RWPE2 (cell line): ENCODE results near the gene PDHA1.

Source experiments
- ATAC-seq: fragments of 200-7000 bp; cut with Tn5 transposase; 3 replicates; pipeline ENCODE4 v1.9.1; 2021; ENCODE audit warnings: low read depth
- DNase-seq: peaks from one replicate; pipeline ENCODE4 v3.0.0-alpha.2; 2020; ENCODE audit warnings: low spot score
- H3K27ac ChIP-seq: fragments of 450-650 bp; 2 replicates; pipeline ENCODE4 v1.5.1; 2017; ENCODE audit warnings: mild to moderate bottlenecking; ENCODE audit not compliant: poor library complexity, severe bottlenecking
- H3K27me3 ChIP-seq: fragments of 250-450 bp; sonication (Bioruptor Pico); 2 replicates; pipeline ENCODE4 v1.5.1; 2021; ENCODE audit warnings: mild to moderate bottlenecking, moderate library complexity; ENCODE audit not compliant: insufficient read depth, poor library complexity, severe bottlenecking
- H3K36me3 ChIP-seq: fragments of 250-450 bp; sonication (Bioruptor Pico); 2 replicates; pipeline ENCODE4 v1.5.1; 2020; ENCODE audit warnings: low read depth, mild to moderate bottlenecking, moderate library complexity
- H3K4me1 ChIP-seq: fragments of 250-450 bp; sonication (Bioruptor Pico); 2 replicates; pipeline ENCODE4 v1.5.1; 2021; ENCODE audit warnings: mild to moderate bottlenecking, moderate library complexity; ENCODE audit not compliant: insufficient read depth, poor library complexity, severe bottlenecking
- H3K4me3 ChIP-seq: fragments of 250-450 bp; sonication (Bioruptor Pico); 2 replicates; pipeline ENCODE4 v1.5.1; 2021; ENCODE audit warnings: mild to moderate bottlenecking, moderate library complexity; ENCODE audit not compliant: severe bottlenecking
- H3K9me3 ChIP-seq: fragments of 250-450 bp; sonication (Bioruptor Pico); 2 replicates; pipeline ENCODE4 v1.5.1; 2021; ENCODE audit warnings: mild to moderate bottlenecking, moderate library complexity; ENCODE audit not compliant: severe bottlenecking
- CTCF ChIP-seq: fragments of 450-650 bp; IDR thresholded peaks from one replicate; pipeline ENCODE4 v1.5.1; 2017; ENCODE audit warnings: mild to moderate bottlenecking, moderate library complexity; ENCODE audit not compliant: poor library complexity, severe bottlenecking

The PDHA1 gene

GRCh38 chrX:19392078-19392477 lies 48.4 kb downstream of the PDHA1 start:
- H3K36me3 ChIP-seq = no peaks in the 10 kb centered on the region
- H3K4me3 ChIP-seq = no peak overlapping the region
- no peak for DNase-seq
- TF ChIP-seq CTCF = no peak
- H3K9me3 ChIP-seq = no peaks in the 10 kb centered on the region
- H3K27me3 ChIP-seq = no peaks in the 10 kb centered on the region
- H3K27ac ChIP-seq = no peak overlapping the region
- no peak for ATAC-seq
- H3K4me1 ChIP-seq = no peaks in the 10 kb centered on the region

DNA sequence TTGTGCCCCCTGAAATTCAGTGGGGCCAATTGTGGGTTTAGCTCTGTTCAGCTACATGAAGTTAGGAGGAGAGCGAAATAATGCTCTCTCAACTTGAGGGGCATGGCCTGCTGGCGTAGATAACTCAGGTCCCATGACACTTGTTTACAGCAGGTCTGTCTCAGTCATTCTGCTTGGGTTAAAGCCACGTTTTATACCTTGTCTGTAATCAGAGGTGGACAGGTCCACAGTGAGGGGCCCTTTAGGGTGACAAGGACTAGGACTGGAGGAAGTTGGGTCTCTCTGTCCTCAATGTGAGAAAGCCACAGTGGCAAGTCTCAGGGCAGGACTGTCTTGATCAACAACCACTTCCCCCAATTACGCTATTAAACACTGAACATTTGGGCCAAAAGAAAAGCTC lies 49.0 kb downstream of the PDHA1 start:
- no peak for TF ChIP-seq CTCF
- no peaks in the 10 kb centered on the region for H3K4me1 ChIP-seq
- no peak overlapping the region for H3K4me3 ChIP-seq
- no peak overlapping the region for H3K27ac ChIP-seq
- no peaks in the 10 kb centered on the region for H3K36me3 ChIP-seq
- no peak for DNase-seq
- ATAC-seq = no peak
- no peaks in the 10 kb centered on the region for H3K9me3 ChIP-seq
- no peaks in the 10 kb centered on the region for H3K27me3 ChIP-seq

DNA sequence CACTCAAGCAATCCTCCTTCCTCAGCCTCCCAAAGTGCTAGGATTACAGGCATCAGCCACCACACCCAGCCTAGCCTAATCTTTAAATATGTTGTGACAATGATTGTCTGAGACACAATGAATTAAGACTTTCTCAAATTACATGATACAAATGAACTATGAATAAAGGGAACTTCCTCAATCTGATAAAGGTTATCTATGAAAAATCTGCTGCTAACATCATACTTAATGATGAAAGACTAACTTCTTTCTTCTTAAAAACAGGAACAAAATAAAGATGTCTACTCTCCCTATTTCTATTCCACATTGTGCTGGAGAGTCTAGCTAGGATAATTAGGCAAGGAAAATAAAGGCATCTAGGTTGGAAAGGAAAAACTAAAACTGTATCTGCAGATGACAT lies 60.0 kb downstream of the PDHA1 start:
- no peaks in the 10 kb centered on the region for H3K27me3 ChIP-seq
- no peaks in the 10 kb centered on the region for H3K4me1 ChIP-seq
- DNase-seq (no peak), ATAC-seq (no peak)
- H3K4me3 ChIP-seq = no peak overlapping the region
- H3K9me3 ChIP-seq = no peaks in the 10 kb centered on the region
- H3K36me3 ChIP-seq = no peaks in the 10 kb centered on the region
- no peak overlapping the region for H3K27ac ChIP-seq
- no peak for TF ChIP-seq CTCF

DNA sequence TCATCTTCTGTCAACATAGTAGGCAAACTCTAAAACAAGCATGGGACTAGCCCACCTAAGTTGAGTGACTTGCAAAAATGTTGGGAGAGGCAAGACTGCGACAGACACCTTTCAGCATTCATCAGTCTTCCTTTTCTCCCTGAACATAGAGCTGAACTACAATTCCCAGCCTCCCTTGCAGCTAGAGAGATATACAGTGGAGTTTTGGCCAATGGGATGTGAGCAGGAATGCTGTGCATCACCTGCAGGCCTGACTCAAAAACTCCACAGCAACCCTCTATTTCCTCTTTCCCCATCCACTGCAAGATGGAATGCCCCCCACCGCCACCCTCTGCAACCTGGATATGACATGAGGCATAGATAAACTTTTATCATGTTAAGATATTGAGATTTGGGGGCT lies 66.5 kb downstream of the PDHA1 start:
- no peak for ATAC-seq
- H3K4me1 ChIP-seq = no peaks in the 10 kb centered on the region
- no peak for DNase-seq

More for the DNA sequence above, 66.5 kb downstream of the PDHA1 start:
- TF ChIP-seq CTCF = no peak
- no peaks in the 10 kb centered on the region for H3K9me3 ChIP-seq
- H3K4me3 ChIP-seq = no peak overlapping the region
- no peak overlapping the region for H3K27ac ChIP-seq
- no peaks in the 10 kb centered on the region for H3K36me3 ChIP-seq
- H3K27me3 ChIP-seq = no peaks in the 10 kb centered on the region
